GM18499 (cell line): Measurements from ENCODE around the gene NOXO1.
"Not testable (repeated sequence)": the region's sequence is repeated elsewhere in the genome, so short reads cannot be mapped to it uniquely, and the experiment has no call there.

Experiments used
- ATAC-seq: cut with Tn5 transposase; IDR thresholded peaks from one replicate; pipeline ENCODE4 v1.9.1; 2021; ENCODE audit warnings: moderate number of reproducible peaks; ENCODE audit not compliant: insufficient read depth, unreplicated experiment

Gene NOXO1

GRCh38 chr16:1964506-1965395 is 16.5 kb downstream of the NOXO1 start, which contains the start of gene RPS2:
Gene RPS2, minus strand, starts transcription at chr16:1964826. Its CDS starts 201 bp downstream, at chr16:1964625.
- ATAC-seq, result no peak

- ATAC-seq, result no peak
Measured at GRCh38 chr16:1963806-1964505, 17.3 kb downstream of the NOXO1 start.

- ATAC-seq, result not testable (repeated sequence)
Measured at GRCh38 chr16:1962161-1963153, 18.8 kb downstream of the NOXO1 start.

- no peak for ATAC-seq
Measured at GRCh38 chr16:1961651-1962067, 19.6 kb downstream of the NOXO1 start.

- no peak for ATAC-seq
Measured at GRCh38 chr16:1960665-1961630, 20.3 kb downstream of the NOXO1 start.

GRCh38 chr16:1959269-1960039 is 21.8 kb downstream of the NOXO1 start, which contains the start of gene NDUFB10:
Gene NDUFB10, plus strand, starts transcription at chr16:1959538. Its CDS starts 87 bp downstream, at chr16:1959625.
- ATAC-seq, result no peak

- ATAC-seq, result no peak
Measured at GRCh38 chr16:1958715-1959268, 22.5 kb downstream of the NOXO1 start.

- ATAC-seq, result not testable (repeated sequence)
Measured at GRCh38 chr16:1958143-1958491, 23.2 kb downstream of the NOXO1 start.

- ATAC-seq, result not testable (repeated sequence)
Measured at GRCh38 chr16:1957434-1958142, 23.7 kb downstream of the NOXO1 start.

GRCh38 chr16:1953734-1954133 is 27.5 kb downstream of the NOXO1 start:
- no peak for ATAC-seq

GRCh38 chr16:1950559-1950958 is 30.7 kb downstream of the NOXO1 start:
- no peak for ATAC-seq

GRCh38 chr16:1950047-1950446 is 31.2 kb downstream of the NOXO1 start:
- ATAC-seq, result no peak

- no peak for ATAC-seq
Measured at GRCh38 chr16:1949507-1949906, 31.8 kb downstream of the NOXO1 start.

GRCh38 chr16:1947369-1947670 is 33.9 kb downstream of the NOXO1 start:
- ATAC-seq, result no peak

- no peak for ATAC-seq
Measured at GRCh38 chr16:1946495-1947368, 34.5 kb downstream of the NOXO1 start.

- ATAC-seq, result no peak
Measured at GRCh38 chr16:1945559-1946391, 35.5 kb downstream of the NOXO1 start.
